NCI-H446 treated with DMSO at 0.1 percent for 48 hours (cell line): ENCODE measurements around the gene ZDHHC12.

ENCODE experiments used
- DNase-seq: peaks from one replicate; lab custom pipeline; 2025; lab: John Stamatoyannopoulos, UW

The ZDHHC12 gene

DNA sequence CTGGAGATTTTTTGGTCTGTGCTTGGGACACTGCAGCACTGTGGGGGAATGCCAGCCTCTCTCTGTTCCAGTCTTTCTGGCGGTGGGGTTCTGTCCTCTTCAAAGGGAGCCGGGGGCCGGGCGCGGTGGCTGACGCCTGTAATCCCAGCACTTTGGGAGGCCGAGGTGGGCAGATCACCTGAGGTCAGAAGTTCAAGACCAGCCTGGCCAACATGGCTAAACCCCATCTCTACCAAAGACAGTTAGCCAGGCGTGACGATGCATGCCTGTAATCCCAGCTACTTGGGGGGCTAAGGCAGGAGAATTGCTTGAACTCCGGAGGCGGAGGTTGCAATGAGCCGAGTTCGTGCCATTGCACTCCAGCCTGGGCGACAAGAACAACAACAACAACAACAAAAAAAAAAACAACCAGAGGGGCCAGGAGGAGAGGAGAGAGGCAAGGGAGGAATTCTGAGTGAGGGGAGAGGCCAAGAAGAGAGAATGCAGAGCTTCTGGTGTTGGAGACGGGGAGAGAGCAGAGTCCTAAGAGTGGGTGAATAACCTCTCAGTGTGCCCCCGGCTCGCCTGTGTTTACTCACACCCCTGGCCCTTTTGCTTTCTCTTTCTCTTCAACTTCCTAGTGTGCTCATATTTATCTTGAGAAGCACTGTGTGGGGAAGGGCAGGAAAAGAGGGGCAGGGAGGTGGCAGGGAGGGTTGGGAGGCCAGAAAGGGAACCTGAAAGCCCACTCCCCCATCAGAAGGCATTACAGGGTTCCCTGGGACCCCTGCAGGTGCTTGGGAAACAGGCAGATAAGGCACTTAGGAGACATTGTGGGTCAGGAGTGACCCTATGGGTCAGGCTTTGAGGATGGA, 38.1 kb downstream of the ZDHHC12 start:
- DNase-seq: no peak

GRCh38 chr9:128684325-128685199, 39.4 kb downstream of the ZDHHC12 start:
- peak; percentile 16 for DNase-seq

GRCh38 chr9:128684065-128684324, 39.9 kb downstream of the ZDHHC12 start:
- DNase-seq: no peak

DNA sequence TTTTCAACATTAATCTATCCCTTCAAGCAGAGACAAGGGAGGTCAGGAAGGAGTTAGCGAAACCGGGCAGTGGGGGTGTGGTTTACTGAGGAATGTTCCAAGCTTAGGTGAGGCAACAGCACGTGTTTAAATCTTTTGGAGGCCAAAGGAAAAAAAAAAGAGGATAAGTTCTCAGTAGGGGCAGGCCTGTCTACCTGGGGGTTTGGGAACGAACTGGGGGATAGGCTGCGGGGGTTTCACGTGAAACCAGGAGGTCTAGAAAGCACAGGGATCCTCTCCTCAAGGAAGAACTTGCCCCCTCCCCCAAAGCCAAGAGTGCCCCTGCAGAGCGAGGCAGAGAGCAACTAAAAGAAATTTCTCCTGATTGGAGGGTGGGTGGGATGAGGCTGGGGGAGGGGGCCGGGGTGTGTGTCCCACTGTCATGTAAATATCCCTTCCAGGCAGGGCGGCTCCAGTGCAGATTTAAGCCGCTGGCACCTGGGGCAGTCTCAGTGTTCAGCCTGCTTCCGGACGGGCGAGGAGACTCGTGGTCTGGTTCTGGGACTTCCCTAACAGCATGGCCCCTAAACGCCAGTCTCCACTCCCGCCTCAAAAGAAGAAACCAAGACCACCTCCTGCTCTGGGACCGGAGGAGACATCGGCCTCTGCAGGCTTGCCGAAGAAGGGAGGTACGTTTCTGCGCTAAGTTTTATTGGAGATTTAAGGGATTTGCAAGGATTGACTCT, 40.4 kb downstream of the ZDHHC12 start:
- DNase-seq: no peak

DNA sequence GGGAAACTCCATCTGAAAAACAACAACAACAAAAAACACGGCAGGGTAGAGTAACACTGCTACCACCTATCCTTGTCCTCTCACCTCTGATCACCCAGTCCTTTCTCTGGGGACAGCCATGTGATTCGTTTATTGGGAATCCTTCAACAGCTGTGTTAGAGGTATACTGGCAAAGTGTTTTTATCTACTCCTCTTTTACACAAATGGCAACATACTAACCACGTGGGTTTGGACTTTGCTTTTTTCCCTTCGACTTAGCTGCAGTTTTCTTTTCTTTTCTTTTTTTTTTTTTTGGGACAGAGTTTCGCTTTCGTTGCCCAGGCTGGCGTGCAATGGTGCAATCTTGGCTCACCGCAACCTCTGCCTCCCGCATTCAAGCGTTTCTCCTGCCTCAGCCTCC, 46.1 kb downstream of the ZDHHC12 start:
- DNase-seq: no peak

DNA sequence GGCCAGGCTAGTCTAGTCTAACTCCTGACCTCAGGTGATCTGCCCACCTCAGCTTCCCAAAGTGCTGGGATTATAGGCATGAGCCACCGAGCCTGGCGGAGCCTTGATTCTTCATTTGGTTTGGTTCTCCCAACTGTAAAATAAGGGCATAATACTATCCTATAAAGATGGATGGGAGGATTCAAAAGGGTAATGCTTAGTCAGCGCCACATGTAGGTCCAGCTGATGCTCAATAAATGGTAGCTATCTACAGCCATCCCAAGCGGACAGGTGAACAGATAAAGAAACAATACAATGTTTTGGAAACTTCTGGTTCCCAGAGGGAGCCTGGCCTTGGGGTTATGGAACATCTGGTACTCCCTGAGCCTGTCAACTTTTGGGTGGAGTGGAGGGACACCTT, 48.5 kb downstream of the ZDHHC12 start:
- DNase-seq: no peak
